Caco-2 (cell line): ENCODE measurements around the gene SIK2. TPM values are rescaled to one million over a fixed set of nuclear protein-coding genes. Genes with fewer than 3 reads are reported as not detected.

ENCODE experiments used
- BruUV-seq: library from RNA; stranded (reverse); fragments of 400-500 nt; replicated peaks from 2 replicates; lab custom pipeline; 2021; lab: Mats Ljungman, UMichigan
- CTCF ChIA-PET: fragments of 300-600 bp; sonication (Branson Sonifier 250); formaldehyde crosslinking; loops from one replicate; lab custom pipeline; 2022; ENCODE audit warnings: antibody characterized with exemption; lab: Charles Lee
- POLR2A ChIA-PET: fragments of 300-600 bp; sonication (Branson Sonifier 250); formaldehyde crosslinking; loops from one replicate; lab custom pipeline; 2022; ENCODE audit warnings: antibody characterized with exemption; lab: Charles Lee
- DNase-seq, 2 experiments: peaks; one replicate each; pipeline versions ENCODE4 v3.0.0 to v3.0.0-alpha.2; 2020 to 2022
- H3K27me3 ChIP-seq: replicated peaks from 2 replicates; pipeline ENCODE4 v1.6.0; 2011; ENCODE audit warnings: low read length; ENCODE audit not compliant: control insufficient read depth, insufficient read depth
- H3K36me3 ChIP-seq: 2 replicates; pipeline ENCODE4 v1.5.1; 2011; ENCODE audit warnings: low read length; ENCODE audit not compliant: control insufficient read depth, insufficient read depth
- H3K4me1 ChIP-seq: fragments of 250-450 bp; sonication (Bioruptor Pico); 2 replicates; pipeline ENCODE4 v1.5.1; 2020; ENCODE audit warnings: mild to moderate bottlenecking
- H3K4me3 ChIP-seq: 2 replicates; pipeline ENCODE4 v1.5.1; 2011; ENCODE audit warnings: low read depth, mild to moderate bottlenecking, control low read depth, low read length
- H3K9me3 ChIP-seq: fragments of 250-450 bp; sonication (Bioruptor Pico); 2 replicates; pipeline ENCODE4 v1.5.1; 2020; ENCODE audit warnings: mild to moderate bottlenecking, moderate library complexity
- H3K27ac Mint-ChIP-seq: one replicate; pipeline ENCODE4 v1.8.0; 2022; ENCODE audit warnings: mixed read lengths; ENCODE audit not compliant: unreplicated experiment
- H3K27me3 Mint-ChIP-seq: one replicate; pipeline ENCODE4 v1.8.0; 2022; ENCODE audit warnings: mixed read lengths; ENCODE audit not compliant: insufficient read depth, unreplicated experiment
- H3K36me3 Mint-ChIP-seq: one replicate; pipeline ENCODE4 v1.8.0; 2022; ENCODE audit warnings: mild to moderate bottlenecking, mixed read lengths; ENCODE audit not compliant: insufficient read depth, unreplicated experiment
- H3K4me1 Mint-ChIP-seq: one replicate; pipeline ENCODE4 v1.8.0; 2022; ENCODE audit warnings: low read depth, mixed read lengths; ENCODE audit not compliant: unreplicated experiment
- H3K4me3 Mint-ChIP-seq: one replicate; pipeline ENCODE4 v1.8.0; 2022; ENCODE audit warnings: mild to moderate bottlenecking, moderate library complexity, mixed read lengths; ENCODE audit not compliant: unreplicated experiment
- H3K9me3 Mint-ChIP-seq: one replicate; pipeline ENCODE4 v1.8.0; 2022; ENCODE audit warnings: mixed read lengths; ENCODE audit not compliant: unreplicated experiment
- intact Hi-C: fragments of 100-400 bp; cut with micrococcal nuclease; formaldehyde crosslinking; loops from one replicate; pipeline ENCODE4 v1.10.0; 2022; ENCODE audit not compliant: unreplicated experiment
- total RNA-seq: library from RNA; stranded (reverse); gene quantifications from 2 replicates; pipeline ENCODE4 v1.2.3, GENCODE V29; 2022
- TF ChIP-seq, protein P1 (sequence below), 2 experiments: fragments of 200-600 bp in 1 of 2; IDR thresholded peaks; 1 replicate in 1 of 2; 2 replicates in 1 of 2; pipeline versions ENCODE4 v1.5.1 to v1.8.0; 2011 to 2022; ENCODE audit warnings: antibody characterized with exemption in 1 of 2, control low read depth in 1 of 2, inconsistent platforms in 1 of 2, low read depth in 1 of 2, low read length in 1 of 2, mild to moderate bottlenecking in 1 of 2, moderate library complexity in 1 of 2; ENCODE audit not compliant: insufficient read depth in 1 of 2, severe bottlenecking in 1 of 2, unreplicated experiment in 1 of 2

SIK2 gene
- total RNA-seq, 1 experiment from 2014 or later: 40.2 TPM

DNA sequence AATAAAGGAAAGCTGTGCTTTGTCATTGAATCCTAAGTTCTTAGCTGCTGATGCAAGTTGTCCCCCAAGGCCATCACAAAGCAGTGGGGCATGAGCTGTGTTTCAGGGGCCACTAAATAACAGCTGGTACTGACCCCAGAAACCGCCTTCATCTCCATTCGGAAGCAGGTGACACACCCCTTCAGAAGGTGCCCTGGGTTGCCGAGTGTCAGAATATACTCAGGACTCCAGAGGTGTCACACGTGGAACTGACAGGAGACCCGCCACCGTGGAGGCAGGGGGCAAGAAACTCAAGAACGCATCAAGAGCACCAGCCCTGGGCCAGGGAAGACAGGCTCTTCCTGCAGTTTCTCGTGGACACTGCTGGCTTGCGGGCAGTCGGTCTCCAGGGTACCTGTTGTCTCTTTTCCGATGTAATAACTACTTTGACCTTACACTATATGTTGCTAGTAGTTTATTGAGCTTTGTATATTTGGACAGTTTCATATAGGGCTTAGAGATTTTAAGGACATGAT, 122.4 kb downstream of the SIK2 start:
- TF ChIP-seq, protein P1, sequence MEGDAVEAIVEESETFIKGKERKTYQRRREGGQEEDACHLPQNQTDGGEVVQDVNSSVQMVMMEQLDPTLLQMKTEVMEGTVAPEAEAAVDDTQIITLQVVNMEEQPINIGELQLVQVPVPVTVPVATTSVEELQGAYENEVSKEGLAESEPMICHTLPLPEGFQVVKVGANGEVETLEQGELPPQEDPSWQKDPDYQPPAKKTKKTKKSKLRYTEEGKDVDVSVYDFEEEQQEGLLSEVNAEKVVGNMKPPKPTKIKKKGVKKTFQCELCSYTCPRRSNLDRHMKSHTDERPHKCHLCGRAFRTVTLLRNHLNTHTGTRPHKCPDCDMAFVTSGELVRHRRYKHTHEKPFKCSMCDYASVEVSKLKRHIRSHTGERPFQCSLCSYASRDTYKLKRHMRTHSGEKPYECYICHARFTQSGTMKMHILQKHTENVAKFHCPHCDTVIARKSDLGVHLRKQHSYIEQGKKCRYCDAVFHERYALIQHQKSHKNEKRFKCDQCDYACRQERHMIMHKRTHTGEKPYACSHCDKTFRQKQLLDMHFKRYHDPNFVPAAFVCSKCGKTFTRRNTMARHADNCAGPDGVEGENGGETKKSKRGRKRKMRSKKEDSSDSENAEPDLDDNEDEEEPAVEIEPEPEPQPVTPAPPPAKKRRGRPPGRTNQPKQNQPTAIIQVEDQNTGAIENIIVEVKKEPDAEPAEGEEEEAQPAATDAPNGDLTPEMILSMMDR (IDR thresholded peaks at IDR 0.05; ENCODE audit: insufficient read depth in 1 of 2, low read depth in 1 of 2, low read length in 1 of 2, severe bottlenecking in 1 of 2, unreplicated experiment in 1 of 2): no peak
- no peak overlapping the region for H3K4me3 Mint-ChIP-seq
- ChIA-PET POLR2A (no interaction called here), CTCF (no interaction called here)
- H3K27ac Mint-ChIP-seq: no peak overlapping the region
- no peak overlapping the region for H3K4me3 ChIP-seq
- H3K36me3 Mint-ChIP-seq: peaks cover 92% of the 10 kb centered on the region
- no peaks in the 10 kb centered on the region for H3K4me1 ChIP-seq
- H3K36me3 ChIP-seq: peaks cover 13% of the 10 kb centered on the region
- no peaks in the 10 kb centered on the region for H3K27me3 Mint-ChIP-seq
- no peak for DNase-seq
- intact Hi-C loops: no loop called here
- H3K27me3 ChIP-seq: no peaks in the 10 kb centered on the region
- H3K4me1 Mint-ChIP-seq: no peaks in the 10 kb centered on the region
- TSS peak; percentile 16 for BruUV-seq
- H3K9me3 ChIP-seq: no peaks in the 10 kb centered on the region
- H3K9me3 Mint-ChIP-seq: no peaks in the 10 kb centered on the region

DNA sequence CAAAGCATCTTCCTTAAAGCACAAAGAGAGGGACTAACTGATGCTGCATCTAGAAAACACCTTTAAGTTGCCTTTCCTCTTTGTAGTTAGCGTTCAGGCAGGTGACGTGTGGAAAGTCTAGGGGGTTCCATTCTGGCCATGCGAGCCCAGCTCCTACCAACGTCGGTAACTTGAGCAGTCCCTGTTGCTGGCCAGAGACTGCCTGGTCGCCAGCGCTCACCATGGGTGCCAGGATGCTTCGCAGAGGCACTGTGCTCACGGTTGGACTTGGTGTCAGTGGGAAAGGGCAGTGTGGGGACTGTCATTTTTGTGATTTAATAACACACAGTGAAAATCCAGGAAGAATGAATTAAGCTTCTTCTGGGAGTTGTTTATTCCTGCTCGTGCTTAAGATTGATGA, 123.4 kb downstream of the SIK2 start:
- no peak overlapping the region for H3K27ac Mint-ChIP-seq
- Histone ChIP-seq H3K4me3 (no peak overlapping the region), H3K4me1 (no peaks in the 10 kb centered on the region), H3K27me3 (no peaks in the 10 kb centered on the region), H3K9me3 (no peaks in the 10 kb centered on the region), H3K36me3 (peaks cover 9% of the 10 kb centered on the region)
- TF ChIP-seq, protein P1 (IDR thresholded peaks at IDR 0.05; ENCODE audit: insufficient read depth in 1 of 2, low read depth in 1 of 2, low read length in 1 of 2, severe bottlenecking in 1 of 2, unreplicated experiment in 1 of 2): no peak
- no peak for DNase-seq
- no peaks in the 10 kb centered on the region for H3K4me1 Mint-ChIP-seq
- CTCF ChIA-PET: no interaction called here
- no peaks in the 10 kb centered on the region for H3K27me3 Mint-ChIP-seq
- no TSS peak for BruUV-seq
- no peaks in the 10 kb centered on the region for H3K9me3 Mint-ChIP-seq
- POLR2A ChIA-PET: no interaction called here
- intact Hi-C loops: no loop called here
- no peak overlapping the region for H3K4me3 Mint-ChIP-seq
- peaks cover 90% of the 10 kb centered on the region for H3K36me3 Mint-ChIP-seq

DNA sequence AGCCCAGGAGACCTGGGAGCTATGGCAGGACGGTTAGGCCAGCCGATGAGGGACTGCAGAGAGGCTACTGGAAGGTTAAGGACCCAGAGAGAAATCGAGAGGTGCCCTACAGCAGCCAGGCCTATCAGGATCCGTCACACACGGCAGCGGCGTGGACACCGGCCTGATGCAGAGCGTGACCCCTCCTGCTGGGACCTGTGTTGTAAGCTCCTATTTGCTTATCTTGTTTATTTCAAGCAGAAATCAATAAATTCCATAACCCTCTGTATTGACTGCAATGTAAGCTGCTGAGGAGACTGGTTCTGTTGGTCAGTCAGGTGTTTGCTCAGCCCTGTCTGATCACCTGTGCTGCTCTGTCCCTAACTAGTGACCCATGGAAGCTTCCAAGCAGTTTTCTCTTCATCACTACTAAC, 124.1 kb downstream of the SIK2 start:
- peaks cover 89% of the 10 kb centered on the region for H3K36me3 Mint-ChIP-seq
- peaks cover 9% of the 10 kb centered on the region for H3K36me3 ChIP-seq
- no peaks in the 10 kb centered on the region for H3K9me3 ChIP-seq
- H3K27me3 Mint-ChIP-seq: no peaks in the 10 kb centered on the region
- H3K27ac Mint-ChIP-seq: no peak overlapping the region
- H3K4me3 Mint-ChIP-seq: no peak overlapping the region
- POLR2A ChIA-PET: no interaction called here
- H3K4me1 Mint-ChIP-seq: no peaks in the 10 kb centered on the region
- CTCF ChIA-PET: no interaction called here
- H3K4me3 ChIP-seq: no peak overlapping the region
- no TSS peak for BruUV-seq
- TF ChIP-seq, protein P1 (IDR thresholded peaks at IDR 0.05; ENCODE audit: insufficient read depth in 1 of 2, low read depth in 1 of 2, low read length in 1 of 2, severe bottlenecking in 1 of 2, unreplicated experiment in 1 of 2): no peak
- no peak for DNase-seq
- intact Hi-C loops: no loop called here
- no peaks in the 10 kb centered on the region for H3K4me1 ChIP-seq
- no peaks in the 10 kb centered on the region for H3K27me3 ChIP-seq
- H3K9me3 Mint-ChIP-seq: no peaks in the 10 kb centered on the region
